GM12875 (cell line): ENCODE results near the gene CLDND1.
A peak's percentile ranks its signal among the peaks of the same experiment; 100 is the strongest.

Source experiments
- H3K4me3 ChIP-seq: one replicate; pipeline ENCODE4 v1.5.1; 2011; ENCODE audit warnings: low read depth, low read length, control low read depth
- CTCF ChIP-seq: IDR thresholded peaks from 2 replicates; pipeline ENCODE4 v1.5.1; 2011; ENCODE audit warnings: low read depth, mild to moderate bottlenecking, control low read depth, inconsistent platforms, low read length, moderate library complexity, borderline replicate concordance; ENCODE audit not compliant: insufficient read depth

Gene CLDND1

GRCh38 chr3:98556164-98557130 lies 33.7 kb upstream of the CLDND1 start:
- no peak for TF ChIP-seq CTCF
- peak overlapping the region; percentile 50 for H3K4me3 ChIP-seq

- peak overlapping the region; percentile 50 for H3K4me3 ChIP-seq
- no peak for TF ChIP-seq CTCF
These were observed 32.3 kb upstream of the CLDND1 start for GRCh38 chr3:98555025-98555379.

- peak overlapping the region; percentile 50 for H3K4me3 ChIP-seq
These were observed 31.9 kb upstream of the CLDND1 start for GRCh38 chr3:98554580-98554979.

GRCh38 chr3:98553753-98554152 lies 31.1 kb upstream of the CLDND1 start:
- no peak for TF ChIP-seq CTCF
- H3K4me3 ChIP-seq = peak overlapping the region; percentile 50

More at GRCh38 chr3:98554580-98554979, 31.9 kb upstream of the CLDND1 start:
- TF ChIP-seq CTCF = no peak

GRCh38 chr3:98553021-98553563 lies 30.4 kb upstream of the CLDND1 start:
- no peak for TF ChIP-seq CTCF
- H3K4me3 ChIP-seq = peak overlapping the region; percentile 50

- peak overlapping the region; percentile 50 for H3K4me3 ChIP-seq
- TF ChIP-seq CTCF = no peak
These were observed 29.7 kb upstream of the CLDND1 start for GRCh38 chr3:98552232-98553020.
